GM06990 (cell line): ENCODE data around the gene WIPF3.

ENCODE experiments used
- DNase-seq: peaks from one replicate; pipeline ENCODE4 v3.0.0-alpha.2; 2011; ENCODE audit not compliant: insufficient read length; ENCODE audit errors: extremely low read depth
- H3K27me3 ChIP-seq: replicated peaks from 2 replicates; pipeline ENCODE4 v1.6.0; 2011; ENCODE audit warnings: low read length; ENCODE audit not compliant: control insufficient read depth, insufficient read depth
- H3K36me3 ChIP-seq: 2 replicates; pipeline ENCODE4 v1.5.1; 2011; ENCODE audit warnings: low read length; ENCODE audit not compliant: control insufficient read depth, insufficient read depth
- H3K4me3 ChIP-seq: replicated peaks from 2 replicates; pipeline ENCODE4 v1.5.1; 2011; ENCODE audit warnings: low read depth, mild to moderate bottlenecking, control low read depth, low read length
- TF ChIP-seq, protein P1 (sequence below): IDR thresholded peaks from 2 replicates; pipeline ENCODE4 v1.5.1; 2011; ENCODE audit warnings: low read length, control low read depth, mild to moderate bottlenecking, inconsistent platforms; ENCODE audit not compliant: insufficient read depth, poor library complexity, severe bottlenecking

The WIPF3 gene

GRCh38 chr7:29962035-29962434 lies 155.7 kb downstream of the WIPF3 start:
- Histone ChIP-seq H3K27me3 (no peaks in the 10 kb centered on the region), H3K36me3 (peaks cover 5% of the 10 kb centered on the region), H3K4me3 (no peak overlapping the region)
- TF ChIP-seq, protein P1, sequence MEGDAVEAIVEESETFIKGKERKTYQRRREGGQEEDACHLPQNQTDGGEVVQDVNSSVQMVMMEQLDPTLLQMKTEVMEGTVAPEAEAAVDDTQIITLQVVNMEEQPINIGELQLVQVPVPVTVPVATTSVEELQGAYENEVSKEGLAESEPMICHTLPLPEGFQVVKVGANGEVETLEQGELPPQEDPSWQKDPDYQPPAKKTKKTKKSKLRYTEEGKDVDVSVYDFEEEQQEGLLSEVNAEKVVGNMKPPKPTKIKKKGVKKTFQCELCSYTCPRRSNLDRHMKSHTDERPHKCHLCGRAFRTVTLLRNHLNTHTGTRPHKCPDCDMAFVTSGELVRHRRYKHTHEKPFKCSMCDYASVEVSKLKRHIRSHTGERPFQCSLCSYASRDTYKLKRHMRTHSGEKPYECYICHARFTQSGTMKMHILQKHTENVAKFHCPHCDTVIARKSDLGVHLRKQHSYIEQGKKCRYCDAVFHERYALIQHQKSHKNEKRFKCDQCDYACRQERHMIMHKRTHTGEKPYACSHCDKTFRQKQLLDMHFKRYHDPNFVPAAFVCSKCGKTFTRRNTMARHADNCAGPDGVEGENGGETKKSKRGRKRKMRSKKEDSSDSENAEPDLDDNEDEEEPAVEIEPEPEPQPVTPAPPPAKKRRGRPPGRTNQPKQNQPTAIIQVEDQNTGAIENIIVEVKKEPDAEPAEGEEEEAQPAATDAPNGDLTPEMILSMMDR, result no peak
- DNase-seq, result no peak

DNA sequence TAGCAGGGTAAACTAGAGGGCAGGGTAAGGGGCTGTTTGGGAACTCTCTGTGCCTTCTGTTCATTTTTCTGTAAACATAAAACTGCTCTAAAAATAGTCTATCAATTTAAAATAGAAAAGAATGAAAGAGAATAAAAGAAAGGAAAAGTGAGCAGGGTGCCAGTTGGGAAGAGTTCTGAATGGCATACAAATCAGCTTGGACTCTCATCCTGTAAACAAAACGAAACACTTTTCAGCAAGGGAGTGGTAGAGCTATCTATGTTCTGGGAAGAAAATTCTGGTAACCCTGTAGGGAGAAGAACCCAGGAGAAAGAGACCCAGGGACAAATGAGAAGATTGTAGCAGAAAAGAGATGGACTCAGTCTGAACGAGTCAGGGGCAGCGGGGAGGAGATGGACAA lies 158.7 kb downstream of the WIPF3 start:
- Histone ChIP-seq H3K36me3 (peaks cover 6% of the 10 kb centered on the region), H3K4me3 (no peak overlapping the region), H3K27me3 (no peaks in the 10 kb centered on the region)
- no peak for DNase-seq
- TF ChIP-seq, protein P1, result no peak
